ENCODE data around the gene CRACR2A.
A peak's percentile ranks its signal among the peaks of the same experiment; 100 is the strongest.

The CRACR2A gene

DNA sequence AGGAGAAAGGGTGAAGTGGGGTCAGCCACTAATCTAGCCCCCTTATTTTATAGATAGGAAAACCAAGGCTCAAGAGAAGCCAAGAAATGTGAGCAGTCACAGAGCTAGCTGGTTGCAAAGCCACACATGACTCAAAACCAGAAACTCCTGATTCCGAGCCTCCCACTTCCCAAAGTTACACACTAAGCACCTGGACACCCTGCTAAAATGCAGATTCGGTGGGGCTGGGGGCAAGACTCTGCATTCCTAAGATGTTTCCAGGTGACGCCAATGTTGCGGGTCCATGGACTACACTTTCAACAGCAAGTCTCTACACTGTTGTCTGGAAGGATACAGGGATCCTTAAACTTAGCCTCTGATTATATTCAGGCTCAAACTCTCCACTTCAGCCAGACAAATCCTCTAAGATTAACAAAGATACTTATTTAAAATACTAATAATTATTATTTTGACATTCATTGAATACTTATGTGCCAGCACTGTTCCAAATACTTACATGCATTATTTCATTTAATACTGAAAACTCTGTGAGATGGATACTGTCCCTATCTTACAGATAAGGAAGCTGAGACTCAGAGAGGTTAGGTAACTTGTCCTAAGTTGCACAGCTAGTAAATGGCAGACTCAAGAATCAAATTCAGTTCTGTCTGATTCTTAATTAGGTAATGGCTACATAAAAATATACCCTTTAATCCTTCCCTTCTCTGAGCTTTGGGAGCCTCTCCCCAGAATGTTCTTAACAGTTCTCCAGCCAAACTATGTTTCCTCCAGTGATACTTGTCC, 81.4 kb downstream of the CRACR2A start:
- no peak for DNase-seq (ENCODE audit: low read depth, low spot score)
- in situ Hi-C loops (cut with HindIII; ENCODE audit: low sequenced_read_pairs) = no loop called here
- TF ChIP-seq, protein P1, sequence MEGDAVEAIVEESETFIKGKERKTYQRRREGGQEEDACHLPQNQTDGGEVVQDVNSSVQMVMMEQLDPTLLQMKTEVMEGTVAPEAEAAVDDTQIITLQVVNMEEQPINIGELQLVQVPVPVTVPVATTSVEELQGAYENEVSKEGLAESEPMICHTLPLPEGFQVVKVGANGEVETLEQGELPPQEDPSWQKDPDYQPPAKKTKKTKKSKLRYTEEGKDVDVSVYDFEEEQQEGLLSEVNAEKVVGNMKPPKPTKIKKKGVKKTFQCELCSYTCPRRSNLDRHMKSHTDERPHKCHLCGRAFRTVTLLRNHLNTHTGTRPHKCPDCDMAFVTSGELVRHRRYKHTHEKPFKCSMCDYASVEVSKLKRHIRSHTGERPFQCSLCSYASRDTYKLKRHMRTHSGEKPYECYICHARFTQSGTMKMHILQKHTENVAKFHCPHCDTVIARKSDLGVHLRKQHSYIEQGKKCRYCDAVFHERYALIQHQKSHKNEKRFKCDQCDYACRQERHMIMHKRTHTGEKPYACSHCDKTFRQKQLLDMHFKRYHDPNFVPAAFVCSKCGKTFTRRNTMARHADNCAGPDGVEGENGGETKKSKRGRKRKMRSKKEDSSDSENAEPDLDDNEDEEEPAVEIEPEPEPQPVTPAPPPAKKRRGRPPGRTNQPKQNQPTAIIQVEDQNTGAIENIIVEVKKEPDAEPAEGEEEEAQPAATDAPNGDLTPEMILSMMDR (IDR thresholded peaks at IDR 0.05; ENCODE audit: low read depth, low read length) = no peak
- no peak overlapping the region for H3K4me3 ChIP-seq (ENCODE audit: low read depth, low read length)

DNA sequence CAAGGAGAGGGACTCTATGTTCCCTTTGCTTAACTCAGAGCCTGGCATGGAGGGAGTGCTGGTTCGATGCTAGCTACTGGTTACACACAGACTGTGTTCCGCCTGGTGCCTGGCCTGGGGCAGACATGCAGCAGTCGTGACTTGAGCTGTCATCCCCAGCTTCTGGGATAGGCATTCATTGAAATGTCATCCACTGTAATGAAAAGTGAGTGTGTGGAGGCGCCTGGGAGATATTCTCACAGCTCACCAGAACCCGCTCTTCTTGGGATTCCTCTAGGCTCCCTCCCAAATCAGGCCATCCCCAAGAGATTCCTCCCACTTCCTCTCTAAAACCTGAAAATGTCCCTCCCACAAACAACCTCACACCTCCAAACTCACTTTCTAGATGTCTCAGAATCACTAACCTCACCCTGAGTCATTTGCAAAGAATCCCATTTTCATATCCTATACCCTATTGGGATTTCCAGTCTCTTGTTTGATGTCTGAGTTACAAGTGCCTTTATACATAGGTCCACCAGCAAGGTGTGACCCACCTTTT, 82.8 kb downstream of the CRACR2A start:
- DNase-seq (ENCODE audit: low read depth, low spot score) = peak; percentile 50
- in situ Hi-C loops (cut with HindIII; ENCODE audit: low sequenced_read_pairs) = no loop called here
- no peak overlapping the region for H3K4me3 ChIP-seq (ENCODE audit: low read depth, low read length)
- TF ChIP-seq, protein P1 (IDR thresholded peaks at IDR 0.05; ENCODE audit: low read depth, low read length) = no peak

DNA sequence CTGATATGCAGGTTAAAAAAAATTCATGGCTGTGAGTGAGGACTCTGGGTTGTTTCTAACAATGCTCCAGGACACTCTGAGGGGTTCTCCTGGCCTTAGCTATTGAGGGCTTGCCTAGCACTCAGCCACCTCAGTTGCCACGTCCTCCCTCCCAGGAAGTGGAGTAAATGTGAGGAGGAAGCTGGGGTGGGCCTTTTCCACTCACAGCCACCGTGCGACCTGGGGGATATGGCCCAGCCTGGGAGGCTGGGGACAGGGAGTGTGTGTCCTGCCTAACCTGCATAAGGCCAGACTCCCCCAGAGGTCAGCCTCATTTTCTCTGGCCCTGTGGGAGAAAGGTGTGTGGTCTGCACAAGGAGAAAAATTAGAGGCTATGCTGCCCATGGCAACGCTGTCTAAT, 83.3 kb downstream of the CRACR2A start:
- H3K4me3 ChIP-seq (ENCODE audit: low read depth, low read length) = no peak overlapping the region
- in situ Hi-C loops (cut with HindIII; ENCODE audit: low sequenced_read_pairs) = no loop called here
- DNase-seq (ENCODE audit: low read depth, low spot score) = no peak
- TF ChIP-seq, protein P1 (IDR thresholded peaks at IDR 0.05; ENCODE audit: low read depth, low read length) = no peak

DNA sequence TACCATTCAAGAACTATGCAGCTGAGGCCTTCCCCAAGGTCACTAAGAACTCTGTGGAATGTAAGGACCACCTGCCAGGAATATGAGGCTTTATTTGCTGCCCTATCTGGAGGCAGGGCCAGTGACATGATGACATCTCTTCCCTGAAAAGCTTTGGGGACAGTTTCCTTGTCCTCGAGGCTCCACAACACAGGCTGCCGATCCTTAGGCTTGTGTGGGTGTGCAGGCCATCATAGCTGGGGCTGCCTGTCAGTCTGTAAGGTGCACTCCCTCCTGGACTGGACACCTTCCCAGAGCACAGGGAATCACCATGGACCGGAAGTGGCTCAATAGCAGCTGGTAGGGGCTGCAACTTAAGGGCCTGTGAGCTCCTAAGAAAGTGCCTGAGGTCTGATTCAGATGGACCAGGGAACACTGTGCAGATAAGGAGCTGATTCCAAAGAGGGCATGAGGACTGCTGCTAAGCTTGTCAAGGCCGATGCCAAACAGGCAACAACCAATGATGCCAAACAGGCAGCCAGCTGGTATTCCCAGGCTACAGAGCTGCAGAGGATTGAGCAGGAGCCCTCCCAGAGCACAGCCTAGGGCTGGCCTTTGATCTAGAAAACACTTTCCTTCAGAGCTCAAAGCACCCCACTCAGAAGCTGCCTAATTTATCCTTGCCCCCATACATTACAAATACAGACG, 84.3 kb downstream of the CRACR2A start:
- in situ Hi-C loops (cut with HindIII; ENCODE audit: low sequenced_read_pairs) = no loop called here
- DNase-seq (ENCODE audit: low read depth, low spot score) = no peak
- H3K4me3 ChIP-seq (ENCODE audit: low read depth, low read length) = no peak overlapping the region
- TF ChIP-seq, protein P1 (IDR thresholded peaks at IDR 0.05; ENCODE audit: low read depth, low read length) = no peak

DNA sequence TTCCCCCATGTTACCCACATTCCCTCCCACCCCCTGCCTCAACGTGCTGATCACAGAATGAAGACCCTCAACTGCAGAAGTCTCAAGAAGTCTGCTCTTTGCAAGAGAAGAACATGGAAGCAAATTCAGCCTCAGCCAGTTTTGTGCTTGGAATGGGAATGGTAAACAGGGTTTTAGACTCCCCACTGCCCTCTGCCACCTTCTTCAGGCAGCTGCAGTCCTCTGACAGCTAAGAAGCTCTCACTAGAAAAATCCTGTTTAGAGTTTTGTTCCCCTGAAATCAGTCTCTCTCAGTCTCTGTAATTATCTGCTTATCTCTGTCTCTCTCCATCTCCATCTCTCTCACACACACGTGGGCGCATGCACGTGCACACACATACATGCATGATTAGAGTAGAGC, 85.4 kb downstream of the CRACR2A start:
- TF ChIP-seq, protein P1 (IDR thresholded peaks at IDR 0.05; ENCODE audit: low read depth, low read length) = peak; percentile 1
- no peak for DNase-seq (ENCODE audit: low read depth, low spot score)
- H3K4me3 ChIP-seq (ENCODE audit: low read depth, low read length) = no peak overlapping the region
- in situ Hi-C loops (cut with HindIII; ENCODE audit: low sequenced_read_pairs) = no loop called here

DNA sequence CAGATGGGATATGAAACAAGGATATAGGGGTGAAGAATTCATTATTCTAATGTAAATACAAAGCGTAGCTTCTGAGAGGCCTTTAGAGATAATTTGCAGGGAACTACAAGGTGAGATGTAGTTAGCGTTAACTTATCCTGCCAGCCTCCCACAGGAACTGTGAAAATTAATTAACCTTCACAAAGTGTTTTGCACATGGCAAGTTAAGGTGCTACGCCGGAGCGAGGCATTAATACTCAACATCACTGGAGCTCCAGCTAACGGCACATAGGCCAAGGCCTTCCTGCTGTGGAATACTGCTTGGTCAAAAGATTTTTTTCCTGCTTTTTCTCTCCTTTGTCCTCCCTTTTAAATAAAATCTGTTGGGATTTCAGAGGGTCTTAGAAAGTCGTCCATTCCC, 86.5 kb downstream of the CRACR2A start:
- no peak overlapping the region for H3K4me3 ChIP-seq (ENCODE audit: low read depth, low read length)
- no peak for DNase-seq (ENCODE audit: low read depth, low spot score)
- in situ Hi-C loops (cut with HindIII; ENCODE audit: low sequenced_read_pairs) = no loop called here
- TF ChIP-seq, protein P1 (IDR thresholded peaks at IDR 0.05; ENCODE audit: low read depth, low read length) = no peak

Measured in astrocyte of the spinal cord (primary cell).